C4-2B (cell line): ENCODE data around the gene SLC5A2.

ENCODE experiments used
- H3K27ac ChIP-seq: fragments of 450-650 bp; 2 replicates; pipeline ENCODE4 v1.5.1; 2017
- ZFX ChIP-seq: fragments of 450-650 bp; IDR thresholded peaks from 2 replicates; pipeline ENCODE4 v1.6.1; 2017
- TF ChIP-seq, protein P1 (sequence below): fragments of 450-650 bp; conservative IDR thresholded peaks from 2 replicates; pipeline ENCODE4 v1.5.1; 2017; ENCODE audit warnings: mild to moderate bottlenecking

SLC5A2 gene

DNA sequence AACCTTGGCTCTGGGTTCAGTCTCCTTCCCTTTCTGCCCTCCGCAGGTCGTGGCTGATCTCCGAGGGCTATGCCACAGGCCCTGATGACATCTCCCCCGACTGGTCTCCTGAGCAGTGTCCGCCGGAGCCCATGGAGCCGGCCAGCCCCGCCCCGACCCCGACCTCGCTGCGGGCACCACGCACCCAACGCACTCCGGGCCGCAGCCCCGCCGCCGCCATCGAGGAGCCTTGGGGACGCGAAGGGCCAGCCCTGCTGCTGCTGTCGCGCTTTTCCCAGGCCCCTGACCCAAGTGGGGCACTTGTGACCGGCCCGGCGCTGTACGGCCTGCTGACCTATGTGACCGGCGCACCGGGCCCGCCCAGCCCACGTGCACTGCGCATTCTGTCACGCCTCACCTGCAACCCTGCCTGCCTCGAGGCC is 18.6 kb upstream of the SLC5A2 start:
- no peak overlapping the region for H3K27ac ChIP-seq
- TF ChIP-seq ZFX, result no peak
- TF ChIP-seq, protein P1, sequence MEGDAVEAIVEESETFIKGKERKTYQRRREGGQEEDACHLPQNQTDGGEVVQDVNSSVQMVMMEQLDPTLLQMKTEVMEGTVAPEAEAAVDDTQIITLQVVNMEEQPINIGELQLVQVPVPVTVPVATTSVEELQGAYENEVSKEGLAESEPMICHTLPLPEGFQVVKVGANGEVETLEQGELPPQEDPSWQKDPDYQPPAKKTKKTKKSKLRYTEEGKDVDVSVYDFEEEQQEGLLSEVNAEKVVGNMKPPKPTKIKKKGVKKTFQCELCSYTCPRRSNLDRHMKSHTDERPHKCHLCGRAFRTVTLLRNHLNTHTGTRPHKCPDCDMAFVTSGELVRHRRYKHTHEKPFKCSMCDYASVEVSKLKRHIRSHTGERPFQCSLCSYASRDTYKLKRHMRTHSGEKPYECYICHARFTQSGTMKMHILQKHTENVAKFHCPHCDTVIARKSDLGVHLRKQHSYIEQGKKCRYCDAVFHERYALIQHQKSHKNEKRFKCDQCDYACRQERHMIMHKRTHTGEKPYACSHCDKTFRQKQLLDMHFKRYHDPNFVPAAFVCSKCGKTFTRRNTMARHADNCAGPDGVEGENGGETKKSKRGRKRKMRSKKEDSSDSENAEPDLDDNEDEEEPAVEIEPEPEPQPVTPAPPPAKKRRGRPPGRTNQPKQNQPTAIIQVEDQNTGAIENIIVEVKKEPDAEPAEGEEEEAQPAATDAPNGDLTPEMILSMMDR, result no peak

DNA sequence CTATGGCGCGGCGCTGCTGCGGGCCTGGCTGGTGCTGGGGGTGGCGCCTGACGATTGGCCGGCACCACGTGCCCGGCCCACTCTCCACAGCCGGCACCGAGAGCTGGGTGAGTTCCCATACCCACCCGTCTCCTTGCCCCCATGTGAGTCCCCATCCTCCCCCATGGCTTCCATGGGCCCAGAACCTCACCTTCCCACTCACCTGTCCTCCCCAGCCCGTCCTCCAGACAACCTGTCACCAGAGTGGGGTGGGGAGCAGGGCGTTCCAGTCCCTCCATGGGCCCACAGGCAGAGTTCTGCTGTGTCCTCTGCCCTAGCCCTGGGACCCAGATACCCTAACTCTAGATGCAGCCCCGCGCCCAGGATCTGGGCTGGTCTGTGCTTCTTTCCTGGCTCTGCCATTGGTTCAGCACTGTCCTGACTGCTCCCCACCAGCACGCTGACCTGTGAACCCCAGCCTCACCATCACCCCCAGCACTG is 18.1 kb upstream of the SLC5A2 start:
- TF ChIP-seq, protein P1, result no peak
- no peak for TF ChIP-seq ZFX
- H3K27ac ChIP-seq, result no peak overlapping the region

DNA sequence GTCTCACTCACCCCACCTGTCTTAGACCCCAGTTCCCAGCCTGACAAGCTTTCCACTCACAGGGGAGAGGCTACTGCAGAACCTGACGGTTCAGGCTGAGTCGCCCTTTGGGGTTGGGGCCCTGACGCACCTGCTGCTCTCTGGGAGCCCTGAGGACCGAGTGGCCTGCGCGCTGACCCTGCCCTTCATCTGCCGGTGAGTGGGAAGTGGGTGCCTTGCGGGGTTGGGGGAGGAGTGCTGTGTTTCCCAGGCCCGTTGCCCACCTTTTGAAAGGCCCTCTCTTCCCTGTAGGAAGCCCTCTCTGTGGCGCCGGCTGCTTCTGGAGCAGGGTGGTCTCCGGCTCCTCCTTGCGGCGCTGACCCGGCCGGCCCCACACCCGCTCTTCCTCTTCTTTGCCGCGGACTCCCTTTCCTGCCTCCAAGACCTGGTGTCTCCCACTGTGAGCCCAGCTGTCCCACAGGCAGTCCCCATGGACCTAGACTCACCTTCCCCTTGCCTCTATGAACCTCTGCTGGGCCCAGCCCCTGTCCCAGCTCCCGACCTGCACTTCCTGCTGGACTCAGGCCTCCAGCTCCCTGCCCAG is 17.0 kb upstream of the SLC5A2 start:
- H3K27ac ChIP-seq, result no peak overlapping the region
- TF ChIP-seq ZFX, result no peak
- TF ChIP-seq, protein P1, result no peak

DNA sequence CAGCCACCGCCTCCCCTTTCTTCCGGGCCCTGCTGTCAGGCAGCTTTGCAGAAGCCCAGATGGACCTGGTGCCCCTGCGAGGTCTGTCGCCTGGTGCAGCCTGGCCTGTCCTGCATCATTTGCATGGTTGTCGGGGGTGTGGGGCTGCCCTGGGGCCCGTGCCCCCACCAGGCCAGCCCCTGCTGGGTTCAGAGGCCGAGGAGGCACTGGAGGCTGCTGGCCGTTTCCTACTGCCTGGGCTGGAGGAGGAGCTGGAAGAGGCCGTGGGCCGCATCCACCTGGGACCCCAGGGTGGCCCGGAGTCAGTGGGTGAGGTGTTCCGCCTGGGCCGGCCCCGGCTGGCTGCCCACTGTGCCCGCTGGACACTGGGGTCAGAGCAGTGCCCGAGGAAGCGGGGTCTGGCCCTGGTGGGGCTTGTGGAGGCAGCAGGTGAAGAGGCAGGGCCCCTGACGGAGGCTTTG is 16.5 kb upstream of the SLC5A2 start:
- no peak overlapping the region for H3K27ac ChIP-seq
- TF ChIP-seq ZFX, result no peak
- TF ChIP-seq, protein P1, result no peak

DNA sequence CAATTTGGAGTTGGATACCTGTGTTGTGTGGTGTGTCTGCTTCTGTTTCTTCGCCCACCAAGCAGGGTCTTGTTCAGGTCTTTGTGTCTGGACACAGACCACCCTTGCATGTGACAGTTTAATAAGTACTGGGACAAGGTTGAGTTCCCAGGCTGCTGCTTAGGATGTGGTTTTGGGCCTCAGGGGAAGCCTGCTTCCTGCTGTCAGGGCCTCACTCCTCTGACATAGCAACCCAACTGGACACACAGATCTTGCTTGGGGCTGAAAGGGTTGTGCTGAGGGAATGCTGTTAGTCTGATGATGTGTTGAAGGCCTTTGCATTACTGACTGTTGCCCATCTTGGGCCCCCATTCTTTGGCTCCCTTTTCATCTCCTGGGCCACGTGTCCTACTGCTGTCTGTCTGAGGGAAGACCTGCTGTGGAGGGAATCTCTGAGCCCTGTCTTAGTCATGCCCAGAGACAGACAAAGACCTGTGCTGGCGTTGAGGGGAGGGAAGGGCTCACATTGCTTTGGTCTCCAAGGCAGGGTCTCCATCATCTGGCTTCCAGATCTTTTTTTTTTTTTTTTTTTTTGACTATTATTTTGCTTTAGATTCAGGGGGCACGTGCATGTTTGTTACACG is 15.7 kb upstream of the SLC5A2 start:
- no peak overlapping the region for H3K27ac ChIP-seq

DNA sequence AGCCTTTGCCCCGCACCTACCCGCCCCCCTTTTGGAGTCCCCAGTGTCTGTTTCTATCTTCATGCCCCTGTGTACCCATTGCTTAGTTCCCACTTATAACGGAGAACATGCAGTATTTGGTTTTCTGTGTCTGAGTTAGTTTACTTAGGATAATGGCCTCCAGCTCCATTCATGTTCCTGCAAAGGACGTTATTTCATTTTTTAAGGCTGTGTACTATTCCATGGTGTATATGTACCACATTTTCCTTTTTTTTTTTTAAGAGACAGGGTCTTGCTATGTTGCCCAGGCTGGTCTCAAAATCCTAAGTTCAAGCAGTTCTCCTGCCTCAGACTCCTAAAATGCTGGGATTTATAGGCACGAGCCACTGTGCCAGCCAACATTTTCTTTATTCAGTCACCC is 15.1 kb upstream of the SLC5A2 start:
- H3K27ac ChIP-seq, result no peak overlapping the region
- TF ChIP-seq, protein P1, result no peak
- TF ChIP-seq ZFX, result no peak

More for the DNA sequence above, 15.7 kb upstream of the SLC5A2 start:
- no peak for TF ChIP-seq ZFX
- TF ChIP-seq, protein P1, result no peak

DNA sequence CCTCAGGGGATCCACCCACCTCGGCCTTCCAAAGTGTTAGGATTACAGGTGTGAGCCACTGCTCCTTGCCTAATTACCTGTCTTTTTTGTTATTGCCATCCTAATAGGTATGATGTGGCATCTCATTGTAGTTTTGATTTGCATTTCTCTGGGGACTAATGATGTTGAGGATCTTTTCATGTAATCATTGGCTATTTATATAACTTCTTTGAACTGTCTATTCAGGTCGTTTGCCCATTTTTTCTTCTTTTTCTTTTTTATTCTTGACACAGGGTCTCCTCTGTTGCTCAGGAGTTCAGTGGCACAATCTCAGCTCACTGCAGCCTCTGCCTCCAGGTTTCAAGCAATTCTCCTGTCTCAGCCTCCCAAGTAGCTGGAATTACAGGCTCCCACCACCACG is 12.3 kb upstream of the SLC5A2 start:
- no peak overlapping the region for H3K27ac ChIP-seq
- TF ChIP-seq, protein P1, result no peak
- no peak for TF ChIP-seq ZFX
